Stimulated activated CD4-positive, alpha-beta T cell treated with anti-CD3 and anti-CD28 coated beads, Interleukin-12 subunit alpha, Interleukin-12 subunit beta, amount 100 ng/mL, for 48 hours (primary cell): ENCODE measurements around the gene DLG5.
"Not testable (repeated sequence)": the region's sequence is repeated elsewhere in the genome, so short reads cannot be mapped to it uniquely, and the experiment has no call there.

Experiments
- DNase-seq, 3 donors: peaks; one replicate each; pipeline ENCODE4 v3.0.0-alpha.2; 2020; ENCODE audit warnings: low read depth in 2 of 3, low spot score in 1 of 3

The DLG5 gene

GRCh38 chr10:77773631-77774426, 152.7 kb downstream of the DLG5 start:
- DNase-seq = no peak

- not testable (repeated sequence) for DNase-seq
Observed at GRCh38 chr10:77772852-77773600, 153.5 kb downstream of the DLG5 start.

GRCh38 chr10:77771851-77772250, 154.7 kb downstream of the DLG5 start:
- no peak for DNase-seq

- DNase-seq = no peak
Observed at GRCh38 chr10:77771450-77771849, 155.1 kb downstream of the DLG5 start.

- DNase-seq = no peak
Observed at GRCh38 chr10:77770868-77771175, 155.7 kb downstream of the DLG5 start.

- DNase-seq = no peak
Observed at GRCh38 chr10:77770081-77770867, 156.3 kb downstream of the DLG5 start.

GRCh38 chr10:77768039-77768438, 158.5 kb downstream of the DLG5 start:
- no peak for DNase-seq

GRCh38 chr10:77763453-77764430, 162.8 kb downstream of the DLG5 start:
- no peak for DNase-seq

- not testable (repeated sequence) for DNase-seq
Observed at GRCh38 chr10:77758406-77758805, 168.1 kb downstream of the DLG5 start.

- peak in 2 of 3 donors; percentile 1 to 9 for DNase-seq
Observed at GRCh38 chr10:77756319-77757232, 170.0 kb downstream of the DLG5 start.

GRCh38 chr10:77746047-77746707, 180.4 kb downstream of the DLG5 start:
- no peak for DNase-seq

- no peak for DNase-seq
Observed at GRCh38 chr10:77744245-77744644, 182.3 kb downstream of the DLG5 start.

- no peak for DNase-seq
Observed at GRCh38 chr10:77742172-77742571, 184.4 kb downstream of the DLG5 start.

GRCh38 chr10:77741746-77742145, 184.8 kb downstream of the DLG5 start:
- DNase-seq = no peak
